GM18507 (cell line): Measurements from ENCODE around the gene FLT1.

ENCODE experiments used
- DNase-seq: peaks from one replicate; pipeline ENCODE4 v3.0.0; 2011; ENCODE audit warnings: low read depth; ENCODE audit not compliant: insufficient read length; ENCODE audit errors: extremely low spot score
- FAIRE-seq: peaks from 2 replicates; lab custom pipeline; 2011; peaks lifted over from hg19 to GRCh38; lab: Jason Lieb, UNC

FLT1 gene

GRCh38 chr13:28440774-28441504 is 54.0 kb downstream of the FLT1 start:
- FAIRE-seq = no peak

GRCh38 chr13:28438598-28439334 is 56.2 kb downstream of the FLT1 start:
- FAIRE-seq = no peak

More at GRCh38 chr13:28440774-28441504, 54.0 kb downstream of the FLT1 start:
- DNase-seq = no peak

GRCh38 chr13:28438067-28438466 is 56.9 kb downstream of the FLT1 start:
- FAIRE-seq (no peak), DNase-seq (no peak)

More at GRCh38 chr13:28438598-28439334, 56.2 kb downstream of the FLT1 start:
- no peak for DNase-seq

- FAIRE-seq = no peak
- no peak for DNase-seq
These were observed 59.0 kb downstream of the FLT1 start for GRCh38 chr13:28435917-28436316.

GRCh38 chr13:28434926-28435325 is 60.0 kb downstream of the FLT1 start:
- FAIRE-seq (no peak), DNase-seq (no peak)

- FAIRE-seq = no peak
- no peak for DNase-seq
These were observed 61.9 kb downstream of the FLT1 start for GRCh38 chr13:28432816-28433560.

GRCh38 chr13:28429685-28430290 is 65.1 kb downstream of the FLT1 start:
- DNase-seq = no peak
- peak; percentile 97 for FAIRE-seq

GRCh38 chr13:28429096-28429495 is 65.8 kb downstream of the FLT1 start:
- DNase-seq = no peak
- peak; percentile 5 for FAIRE-seq

GRCh38 chr13:28426381-28426780 is 68.5 kb downstream of the FLT1 start:
- no peak for FAIRE-seq

GRCh38 chr13:28425793-28426192 is 69.1 kb downstream of the FLT1 start:
- DNase-seq (no peak), FAIRE-seq (no peak)

More at GRCh38 chr13:28426381-28426780, 68.5 kb downstream of the FLT1 start:
- DNase-seq = no peak

GRCh38 chr13:28424541-28424940 is 70.4 kb downstream of the FLT1 start:
- no peak for DNase-seq
- no peak for FAIRE-seq

GRCh38 chr13:28423010-28423409 is 71.9 kb downstream of the FLT1 start:
- DNase-seq = no peak
- peak; percentile 95 for FAIRE-seq

- FAIRE-seq (no peak), DNase-seq (no peak)
These were observed 73.1 kb downstream of the FLT1 start for GRCh38 chr13:28421676-28422410.

- FAIRE-seq = no peak
- DNase-seq = no peak
These were observed 74.2 kb downstream of the FLT1 start for GRCh38 chr13:28420704-28421103.

- DNase-seq (no peak), FAIRE-seq (no peak)
These were observed 78.9 kb downstream of the FLT1 start for GRCh38 chr13:28415994-28416421.

- FAIRE-seq (no peak), DNase-seq (no peak)
These were observed 80.9 kb downstream of the FLT1 start for GRCh38 chr13:28413999-28414398.

GRCh38 chr13:28412981-28413380 is 81.9 kb downstream of the FLT1 start:
- DNase-seq (no peak), FAIRE-seq (no peak)

GRCh38 chr13:28411831-28412353 is 83.0 kb downstream of the FLT1 start:
- FAIRE-seq = no peak

GRCh38 chr13:28410096-28410495 is 84.8 kb downstream of the FLT1 start:
- DNase-seq = no peak
- FAIRE-seq = peak; percentile 42

More at GRCh38 chr13:28411831-28412353, 83.0 kb downstream of the FLT1 start:
- no peak for DNase-seq
